Keratinocyte (primary cell): Measurements from ENCODE around the gene ZC3H18. TPM values are rescaled to one million over a fixed set of nuclear protein-coding genes. Genes with fewer than 3 reads are reported as not detected.

Source experiments
- DNase-seq: peaks from one replicate; pipeline ENCODE4 v3.0.0-alpha.2; 2011; ENCODE audit warnings: low read depth, missing footprints, low spot score
- FAIRE-seq: peaks from 2 replicates; lab custom pipeline; 2011; peaks lifted over from hg19 to GRCh38; lab: Jason Lieb, UNC
- H2AFZ ChIP-seq: 2 replicates; pipeline ENCODE4 v1.6.0; 2012; ENCODE audit warnings: low read length, control low read depth, inconsistent platforms; ENCODE audit not compliant: control insufficient read depth
- H3K27ac ChIP-seq: 2 replicates; pipeline ENCODE4 v1.5.1; 2011; ENCODE audit warnings: low read length; ENCODE audit not compliant: control insufficient read depth, insufficient read depth
- H3K27me3 ChIP-seq: 3 replicates; pipeline ENCODE4 v1.6.0; 2011; ENCODE audit warnings: low read length; ENCODE audit not compliant: control insufficient read depth, insufficient read depth; ENCODE audit errors: extremely low read depth
- H3K36me3 ChIP-seq, 2 experiments: 2 replicates in 1 of 2; 3 replicates in 1 of 2; pipeline ENCODE4 v1.5.1; 2011; ENCODE audit warnings: low read length in 2 of 2, mild to moderate bottlenecking in 1 of 2; ENCODE audit not compliant: control insufficient read depth in 2 of 2, insufficient read depth in 2 of 2; ENCODE audit errors: extremely low read depth in 1 of 2
- H3K4me1 ChIP-seq: 3 replicates; pipeline ENCODE4 v1.5.1; 2011; ENCODE audit warnings: low read length; ENCODE audit not compliant: control insufficient read depth, insufficient read depth; ENCODE audit errors: extremely low read depth
- H3K4me2 ChIP-seq: 3 replicates; pipeline ENCODE4 v1.6.0; 2011; ENCODE audit warnings: low read depth, low read length; ENCODE audit not compliant: control insufficient read depth, insufficient read depth; ENCODE audit errors: extremely low read depth
- H3K4me3 ChIP-seq, 3 experiments: fragments of 200-600 bp in 1 of 3; sonication (generic) in 1 of 3; 2 replicates in 2 of 3; 3 replicates in 1 of 3; pipeline ENCODE4 v1.5.1; 2011 to 2016; ENCODE audit warnings: low read length in 3 of 3, mild to moderate bottlenecking in 3 of 3, control low read depth in 2 of 3, inconsistent platforms in 1 of 3, low read depth in 1 of 3, mixed read lengths in 1 of 3, mixed run types in 1 of 3, moderate library complexity in 1 of 3; ENCODE audit not compliant: control insufficient read depth in 2 of 3, insufficient read depth in 2 of 3; ENCODE audit errors: extremely low read depth in 1 of 3
- H3K79me2 ChIP-seq: 2 replicates; pipeline ENCODE4 v1.6.0; 2012; ENCODE audit warnings: low read length; ENCODE audit not compliant: control insufficient read depth, insufficient read depth
- H3K9ac ChIP-seq: 3 replicates; pipeline ENCODE4 v1.6.0; 2011; ENCODE audit warnings: low read length; ENCODE audit not compliant: control insufficient read depth, insufficient read depth; ENCODE audit errors: extremely low read depth
- H3K9me1 ChIP-seq: 3 replicates; pipeline ENCODE4 v1.6.0; 2011; ENCODE audit warnings: low read length; ENCODE audit not compliant: control insufficient read depth, insufficient read depth; ENCODE audit errors: extremely low read depth
- H3K9me3 ChIP-seq: 2 replicates; pipeline ENCODE4 v1.5.1; 2012; ENCODE audit warnings: low read depth, low read length; ENCODE audit not compliant: control insufficient read depth
- H4K20me1 ChIP-seq: 3 replicates; pipeline ENCODE4 v1.6.0; 2011; ENCODE audit warnings: low read length; ENCODE audit not compliant: control insufficient read depth, insufficient read depth; ENCODE audit errors: extremely low read depth
- EZH2 ChIP-seq: IDR thresholded peaks from one replicate; pipeline ENCODE4 v1.6.1; 2012; ENCODE audit warnings: inconsistent platforms, mild to moderate bottlenecking, low read length, moderate library complexity
- dilution Hi-C: fragments of 300-500 bp; cut with MboI; formaldehyde crosslinking; loops from one replicate; pipeline ENCODE4 v1.7.0; 2020; ENCODE audit warnings: low sequenced_read_pairs; ENCODE audit not compliant: extremely low pct_ligation_motif_present
- polyA plus RNA-seq, 5 experiments: library from polyadenylated mRNA; depleted of rRNA in 3 of 5; stranded (reverse) in 3 of 5; stranded (forward) in 1 of 5; unstranded in 1 of 5; fragments of >200 nt; gene quantifications; 1 replicate in 1 of 5; 2 replicates in 3 of 5; 3 replicates in 1 of 5; pipeline versions ENCODE4 v1.2.1 to v1.2.3, GENCODE V29; 2011 to 2012; ENCODE audit warnings: missing spikeins in 2 of 5, low read depth in 1 of 5, low replicate concordance in 1 of 5
- TF ChIP-seq, protein P1 (sequence below), 3 experiments: IDR thresholded peaks in 1 of 3; conservative IDR thresholded peaks in 1 of 3; optimal IDR thresholded peaks in 1 of 3; 2 replicates in 2 of 3; 3 replicates in 1 of 3; pipeline versions ENCODE3 to v1.5.1; 2011; ENCODE audit warnings: low read length in 3 of 3, mild to moderate bottlenecking in 3 of 3, moderate library complexity in 2 of 3, control low read depth in 1 of 3, inconsistent platforms in 1 of 3; ENCODE audit not compliant: insufficient read depth in 2 of 3; ENCODE audit errors: extremely low read depth in 1 of 3

ZC3H18 gene
- polyA plus RNA-seq, 1 donor (not counting 4 experiments of a cell fraction or from before 2014, with no cell fraction given) = 7.5 TPM

DNA sequence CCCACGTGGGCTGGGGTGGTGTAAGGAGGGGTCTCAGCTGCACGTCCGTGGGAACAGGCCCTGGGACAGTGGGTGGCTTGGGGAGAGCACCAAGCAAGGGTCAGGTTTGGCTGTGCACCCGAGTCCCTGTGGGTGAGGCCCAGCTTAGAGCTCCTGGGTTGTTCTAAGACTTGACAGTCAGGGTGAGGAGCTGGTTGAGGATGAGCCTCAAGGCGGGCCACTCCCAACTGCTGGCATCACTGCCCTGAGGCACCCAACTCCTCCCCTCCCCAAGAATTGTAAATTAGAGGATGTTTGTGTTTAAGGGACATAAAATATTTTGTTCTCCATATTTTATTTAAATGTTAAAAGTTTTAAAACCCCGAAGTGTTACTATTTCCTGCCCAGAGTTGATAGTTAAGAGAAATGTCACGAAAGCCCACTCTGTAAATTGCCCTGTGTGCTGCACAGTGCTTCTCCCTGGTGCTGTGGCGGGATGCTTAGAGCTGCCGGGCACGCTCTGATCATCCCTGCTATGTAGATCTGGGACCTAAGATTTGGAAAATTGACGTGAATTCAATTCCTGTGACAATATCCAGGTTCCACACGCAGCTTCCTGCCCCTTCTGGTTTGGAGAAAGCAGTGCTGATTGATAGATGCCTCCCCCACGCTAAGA is 15.9 kb downstream of the ZC3H18 start:
- H3K27ac ChIP-seq = no peak overlapping the region
- peaks cover 27 to 33% of the 10 kb centered on the region in 2 experiments for H3K36me3 ChIP-seq
- H3K27me3 ChIP-seq = no peaks in the 10 kb centered on the region
- no peak for FAIRE-seq
- no peak overlapping the region for H3K9ac ChIP-seq
- H3K9me3 ChIP-seq = no peaks in the 10 kb centered on the region
- H3K79me2 ChIP-seq = peaks cover 34% of the 10 kb centered on the region
- H3K4me3 ChIP-seq = no peak overlapping the region
- no peak for DNase-seq
- no peak overlapping the region for H2AFZ ChIP-seq
- H3K4me2 ChIP-seq = no peak overlapping the region
- dilution Hi-C loops = no loop called here
- no peaks in the 10 kb centered on the region for H3K4me1 ChIP-seq
- TF ChIP-seq, protein P1, sequence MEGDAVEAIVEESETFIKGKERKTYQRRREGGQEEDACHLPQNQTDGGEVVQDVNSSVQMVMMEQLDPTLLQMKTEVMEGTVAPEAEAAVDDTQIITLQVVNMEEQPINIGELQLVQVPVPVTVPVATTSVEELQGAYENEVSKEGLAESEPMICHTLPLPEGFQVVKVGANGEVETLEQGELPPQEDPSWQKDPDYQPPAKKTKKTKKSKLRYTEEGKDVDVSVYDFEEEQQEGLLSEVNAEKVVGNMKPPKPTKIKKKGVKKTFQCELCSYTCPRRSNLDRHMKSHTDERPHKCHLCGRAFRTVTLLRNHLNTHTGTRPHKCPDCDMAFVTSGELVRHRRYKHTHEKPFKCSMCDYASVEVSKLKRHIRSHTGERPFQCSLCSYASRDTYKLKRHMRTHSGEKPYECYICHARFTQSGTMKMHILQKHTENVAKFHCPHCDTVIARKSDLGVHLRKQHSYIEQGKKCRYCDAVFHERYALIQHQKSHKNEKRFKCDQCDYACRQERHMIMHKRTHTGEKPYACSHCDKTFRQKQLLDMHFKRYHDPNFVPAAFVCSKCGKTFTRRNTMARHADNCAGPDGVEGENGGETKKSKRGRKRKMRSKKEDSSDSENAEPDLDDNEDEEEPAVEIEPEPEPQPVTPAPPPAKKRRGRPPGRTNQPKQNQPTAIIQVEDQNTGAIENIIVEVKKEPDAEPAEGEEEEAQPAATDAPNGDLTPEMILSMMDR (optimal IDR thresholded peaks at IDR 0.05 in 1 of 3, IDR thresholded peaks at IDR 0.05 in 1 of 3, conservative IDR thresholded peaks at IDR 0.05 in 1 of 3; ENCODE audit: extremely low read depth in 1 of 3, insufficient read depth in 2 of 3, low read length in 3 of 3) = no peak
- TF ChIP-seq EZH2 = no peak
- no peaks in the 10 kb centered on the region for H3K9me1 ChIP-seq
- H4K20me1 ChIP-seq = peaks cover 6% of the 10 kb centered on the region

DNA sequence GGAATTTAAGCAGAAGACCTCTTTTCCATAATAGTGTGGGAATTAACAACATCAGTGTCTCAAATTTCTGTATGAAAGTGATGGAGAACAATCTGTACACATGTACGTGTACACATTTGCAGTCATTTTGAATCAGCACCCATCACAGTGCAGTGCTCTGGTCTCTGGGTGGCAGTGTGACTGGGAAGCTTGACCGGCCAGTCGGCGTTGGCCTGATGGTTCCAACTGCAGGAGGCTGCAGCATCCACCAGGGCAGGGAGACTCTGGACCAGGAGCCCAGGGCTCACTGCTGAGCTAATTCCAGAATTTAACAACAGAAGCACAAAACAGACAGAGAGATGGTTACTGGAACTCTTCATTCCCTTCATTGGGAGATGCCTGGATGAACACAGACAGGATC is 17.9 kb downstream of the ZC3H18 start:
- Histone ChIP-seq H2AFZ (no peak overlapping the region), H3K9me1 (no peaks in the 10 kb centered on the region), H3K4me2 (no peak overlapping the region), H3K9me3 (no peaks in the 10 kb centered on the region), H3K36me3 (peaks cover 24 to 32% of the 10 kb centered on the region in 2 experiments), H3K27me3 (no peaks in the 10 kb centered on the region), H4K20me1 (peaks cover 3% of the 10 kb centered on the region), H3K79me2 (peaks cover 28% of the 10 kb centered on the region), H3K4me1 (no peaks in the 10 kb centered on the region), H3K27ac (no peak overlapping the region), H3K4me3 (no peak overlapping the region), H3K9ac (no peak overlapping the region)
- dilution Hi-C loops = no loop called here
- FAIRE-seq (no peak), DNase-seq (no peak)
- TF ChIP-seq, protein P1 (optimal IDR thresholded peaks at IDR 0.05 in 1 of 3, IDR thresholded peaks at IDR 0.05 in 1 of 3, conservative IDR thresholded peaks at IDR 0.05 in 1 of 3; ENCODE audit: extremely low read depth in 1 of 3, insufficient read depth in 2 of 3, low read length in 3 of 3) = no peak
- no peak for TF ChIP-seq EZH2
